GM18507 (cell line): ENCODE measurements around the gene ELMO1.

ENCODE experiments used
- DNase-seq: peaks from one replicate; pipeline ENCODE4 v3.0.0; 2011; ENCODE audit warnings: low read depth; ENCODE audit not compliant: insufficient read length; ENCODE audit errors: extremely low spot score
- FAIRE-seq: peaks from 2 replicates; lab custom pipeline; 2011; peaks lifted over from hg19 to GRCh38; lab: Jason Lieb, UNC

The ELMO1 gene

DNA sequence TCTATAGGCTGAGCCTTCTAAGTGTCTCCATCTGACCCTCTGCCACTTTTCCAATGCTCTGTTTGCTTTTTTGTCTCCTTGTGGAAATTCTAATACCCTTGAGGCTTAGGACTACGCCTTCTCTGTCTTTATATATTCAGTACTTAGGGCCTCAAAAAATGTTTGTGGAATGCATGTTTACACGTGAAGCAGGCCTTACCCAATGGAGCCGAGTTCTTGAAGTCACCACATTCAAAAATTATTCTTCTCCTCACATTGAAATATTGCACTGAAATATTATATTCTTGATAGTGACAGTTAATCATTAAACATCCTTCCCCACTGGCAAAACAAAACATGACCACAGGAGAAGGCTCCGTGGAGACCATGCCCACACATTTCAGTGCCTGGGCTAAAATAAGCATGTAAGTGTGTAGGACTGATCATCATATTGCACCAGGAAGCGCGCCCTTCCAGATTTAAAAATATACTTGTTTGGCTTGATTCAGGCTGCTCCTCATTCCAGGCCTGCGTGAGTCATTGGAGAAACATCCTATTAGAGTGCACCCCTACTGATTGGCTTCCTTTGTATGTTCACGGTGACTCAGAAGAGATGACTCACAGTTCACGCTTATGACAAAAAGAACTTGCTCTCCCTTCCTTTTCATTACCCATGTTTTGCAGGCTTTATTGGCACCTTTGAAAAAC, 416.9 kb downstream of the ELMO1 start:
- FAIRE-seq (no peak), DNase-seq (no peak)

DNA sequence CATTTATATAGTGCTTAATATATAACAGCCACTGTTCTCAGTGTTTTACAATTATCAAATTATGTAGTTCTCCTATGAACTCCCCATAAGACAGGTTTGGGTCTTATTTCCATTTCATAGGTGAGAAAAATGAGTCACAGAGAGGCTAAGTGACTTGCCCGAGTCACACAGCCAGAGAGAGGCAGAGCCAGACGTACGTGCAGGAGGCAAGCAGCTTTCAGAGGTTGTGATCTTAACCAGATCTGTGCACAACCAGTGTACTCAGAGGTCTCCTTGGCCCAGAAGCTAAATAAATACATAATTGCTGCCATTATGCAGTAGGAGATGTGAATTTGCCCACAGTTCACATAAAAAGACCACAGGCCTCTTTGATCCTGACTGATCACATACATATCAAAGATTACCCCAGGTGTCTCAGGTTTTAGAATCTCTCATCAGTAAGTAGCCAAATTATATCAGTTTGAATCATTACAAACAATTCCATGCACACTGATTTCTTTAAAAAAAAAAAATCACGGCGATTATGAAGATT, 419.7 kb downstream of the ELMO1 start:
- FAIRE-seq = no peak
- no peak for DNase-seq

DNA sequence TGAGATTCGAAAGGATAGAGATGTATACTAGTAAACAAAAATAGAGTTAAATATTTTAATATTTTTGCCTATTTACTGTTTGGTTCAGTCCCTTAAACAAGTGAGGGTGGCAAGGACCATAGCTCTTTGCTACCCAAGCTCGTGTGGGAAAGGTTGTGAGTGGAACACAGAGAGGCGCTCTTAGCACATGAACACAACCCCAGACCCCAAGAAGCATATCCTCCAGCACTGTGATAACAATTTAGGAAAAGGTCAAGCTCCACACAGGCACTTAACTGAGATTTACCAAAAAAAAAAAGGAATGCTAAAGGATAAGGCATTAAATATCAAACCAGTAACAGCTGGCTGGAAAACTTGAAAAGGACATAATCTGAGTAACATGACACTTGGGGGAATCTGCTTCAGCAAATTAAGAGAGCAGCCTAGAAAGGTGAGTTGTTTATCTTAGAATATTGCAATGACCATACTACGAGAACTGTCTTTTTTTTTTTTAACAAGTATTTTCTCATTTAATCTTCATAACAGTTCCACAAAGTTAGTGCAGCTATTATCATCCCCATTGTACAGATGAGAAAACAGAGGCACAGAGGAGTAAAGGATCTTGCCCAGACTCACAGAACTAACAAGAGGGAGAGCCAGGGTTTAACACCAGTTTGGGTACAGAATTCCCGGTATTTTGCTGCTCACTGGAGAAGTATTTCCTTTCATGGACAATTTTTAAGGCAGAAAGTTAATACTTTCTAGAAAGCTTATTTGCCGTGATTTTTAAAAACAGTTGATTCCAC, 420.9 kb downstream of the ELMO1 start:
- DNase-seq (no peak), FAIRE-seq (no peak)

DNA sequence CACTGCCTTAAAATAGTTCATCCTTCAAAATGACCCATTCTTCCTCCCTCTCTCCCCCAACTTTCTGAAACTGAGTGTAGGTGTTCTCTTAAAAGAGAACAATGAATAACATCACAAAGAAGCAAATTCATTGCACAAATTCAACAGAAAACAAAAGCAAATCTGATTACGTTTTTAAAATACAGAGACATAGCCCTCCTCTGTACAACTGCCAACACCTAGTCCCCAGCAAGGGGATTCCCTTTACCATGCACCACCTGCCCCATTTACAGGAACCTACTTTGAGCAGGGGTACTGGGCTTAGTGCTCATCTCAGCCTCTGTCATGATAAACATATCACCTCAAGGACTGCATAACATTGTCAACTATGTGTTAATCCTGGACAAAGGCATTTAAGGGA, 421.6 kb downstream of the ELMO1 start:
- DNase-seq (no peak), FAIRE-seq (no peak)

DNA sequence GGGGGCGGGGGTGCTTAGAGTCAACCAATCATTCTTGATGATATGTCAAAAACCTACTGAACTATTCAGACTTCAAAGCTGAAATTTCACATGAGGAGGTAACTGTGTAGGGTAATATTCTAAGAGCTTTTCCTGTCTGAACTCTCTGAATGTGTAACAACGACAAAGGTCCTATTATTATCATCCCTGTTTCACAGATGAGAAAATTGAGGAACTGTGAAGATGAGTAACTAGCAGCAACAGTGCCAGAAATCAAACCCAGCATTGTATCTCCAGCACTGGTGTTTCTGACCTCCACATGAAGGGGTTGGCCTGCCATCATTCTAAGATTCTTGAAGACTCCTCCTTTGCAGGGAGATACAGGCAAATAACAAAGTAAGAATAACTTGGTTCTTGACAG, 429.7 kb downstream of the ELMO1 start:
- DNase-seq = no peak
- FAIRE-seq = peak; percentile 47

DNA sequence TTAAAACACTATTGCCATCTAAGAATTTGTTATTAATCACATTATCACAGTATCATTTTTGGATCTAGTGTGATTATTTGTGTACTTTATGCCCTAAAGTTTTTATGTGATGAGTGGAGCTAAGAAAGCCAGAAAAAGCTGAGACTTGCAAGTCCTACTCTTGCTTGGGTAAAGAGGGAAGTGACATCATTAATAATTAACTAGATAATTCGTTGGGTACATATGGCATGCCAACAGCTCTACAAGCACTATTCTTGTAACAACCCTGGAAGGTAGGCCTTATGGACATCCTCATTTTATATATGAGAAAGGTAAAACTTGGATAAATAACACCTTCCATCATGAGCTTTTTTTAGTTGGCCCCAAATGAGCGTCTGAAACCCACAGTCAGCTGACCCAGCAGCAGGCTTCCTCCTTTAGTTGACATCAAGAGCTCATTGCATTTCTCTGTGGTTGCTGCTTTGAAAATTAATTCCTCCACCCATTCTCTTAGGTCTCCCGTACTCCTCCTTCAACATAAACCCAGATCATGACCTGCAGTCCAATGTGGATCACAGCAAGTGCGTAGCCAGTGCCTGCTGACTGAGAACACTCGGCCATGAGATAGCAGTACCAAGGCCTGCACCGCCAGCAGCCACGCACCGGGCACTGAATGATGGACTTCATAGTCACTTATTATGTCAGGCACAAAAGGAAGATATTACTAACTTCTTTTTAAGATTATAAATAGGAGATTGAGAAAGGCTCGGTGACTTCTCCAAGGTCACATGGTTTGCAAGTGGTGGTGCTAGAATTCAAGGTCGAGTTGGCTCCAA, 432.4 kb downstream of the ELMO1 start:
- FAIRE-seq = no peak

DNA sequence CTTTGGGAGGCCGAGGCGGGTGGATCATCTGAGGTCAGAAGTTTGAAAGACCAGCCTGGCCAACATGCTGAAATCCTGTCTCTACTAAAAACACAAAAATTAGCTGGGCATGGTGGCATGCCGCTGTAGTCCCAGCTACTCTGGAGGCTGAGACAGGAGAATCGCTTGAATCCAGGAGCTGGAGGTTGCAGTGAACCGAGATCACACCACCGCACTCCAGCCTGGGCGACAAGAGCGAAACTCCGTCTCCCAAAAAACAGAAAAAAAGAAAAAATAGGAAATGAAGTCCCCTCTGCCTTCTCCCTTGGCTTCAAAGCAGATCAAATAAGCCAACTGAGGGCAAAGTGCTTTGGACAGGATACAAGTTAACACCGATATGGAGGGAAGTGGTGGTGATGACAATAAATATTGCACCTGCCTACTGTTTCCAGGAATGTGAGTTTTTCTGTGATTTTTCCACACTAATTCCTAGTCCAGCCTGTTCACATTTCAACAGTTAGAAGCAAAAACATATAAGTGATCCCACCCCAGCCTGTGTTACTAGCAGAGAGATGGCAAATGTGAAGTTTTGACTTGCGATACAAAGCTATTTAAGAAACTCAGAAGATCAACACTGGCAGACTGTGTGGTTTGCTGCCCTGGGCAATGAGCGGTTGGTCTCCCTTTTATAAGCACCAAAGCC, 433.2 kb downstream of the ELMO1 start:
- FAIRE-seq (no peak), DNase-seq (no peak)

More for the DNA sequence above, 432.4 kb downstream of the ELMO1 start:
- DNase-seq = no peak

DNA sequence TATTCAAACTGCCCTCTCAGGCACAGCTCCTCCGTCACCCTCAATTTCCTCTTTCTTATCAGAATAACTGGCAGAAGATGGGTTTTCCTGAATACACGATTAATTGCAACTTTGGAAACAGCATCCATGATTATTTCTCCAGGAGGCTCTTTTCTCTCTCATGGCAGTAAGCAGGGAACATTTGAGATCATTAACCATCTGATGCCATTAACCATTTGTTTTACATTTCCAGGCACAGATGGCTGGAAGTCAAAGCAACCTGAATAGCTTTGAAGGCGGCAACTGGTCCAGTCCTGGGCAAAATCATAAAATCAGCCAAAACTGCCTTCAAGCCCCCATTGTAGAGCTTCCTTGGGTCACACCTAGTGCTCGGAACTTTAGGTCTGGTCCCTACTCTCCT, 434.9 kb downstream of the ELMO1 start:
- FAIRE-seq (no peak), DNase-seq (no peak)

DNA sequence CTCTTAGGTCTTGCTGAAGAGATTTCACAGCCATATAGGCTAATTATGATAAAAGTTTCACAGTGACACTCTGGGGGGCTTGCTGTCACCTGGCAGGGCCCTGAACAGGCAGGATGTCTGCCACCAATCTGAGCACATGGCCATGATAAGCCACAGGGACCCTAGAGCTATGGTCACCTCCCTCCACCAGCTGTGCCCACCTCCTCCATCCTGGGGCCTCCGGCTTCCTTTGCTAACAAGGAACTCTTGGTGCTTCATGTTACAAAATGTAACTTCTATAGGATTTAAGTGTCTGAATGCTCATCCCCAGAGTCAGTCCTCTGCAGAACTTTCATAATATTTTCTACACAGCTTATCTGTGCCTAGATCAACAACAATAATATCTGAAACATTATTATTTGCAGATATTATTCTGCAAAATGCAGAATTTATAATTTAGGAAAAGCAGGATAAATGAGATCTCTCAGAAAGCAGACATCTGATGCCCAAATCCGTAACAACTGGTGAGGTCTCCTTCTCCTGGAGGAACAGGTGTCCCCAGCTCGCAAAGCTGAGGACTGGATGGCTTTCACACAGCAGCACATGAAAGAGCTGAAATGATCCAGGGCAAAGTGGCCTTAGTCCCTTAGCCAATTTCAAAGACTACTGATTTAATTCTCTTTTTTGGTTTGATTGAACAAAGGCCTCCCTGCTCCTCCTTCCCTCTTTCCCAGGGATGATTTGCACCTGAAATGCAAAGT, 437.3 kb downstream of the ELMO1 start:
- FAIRE-seq = no peak
- no peak for DNase-seq

DNA sequence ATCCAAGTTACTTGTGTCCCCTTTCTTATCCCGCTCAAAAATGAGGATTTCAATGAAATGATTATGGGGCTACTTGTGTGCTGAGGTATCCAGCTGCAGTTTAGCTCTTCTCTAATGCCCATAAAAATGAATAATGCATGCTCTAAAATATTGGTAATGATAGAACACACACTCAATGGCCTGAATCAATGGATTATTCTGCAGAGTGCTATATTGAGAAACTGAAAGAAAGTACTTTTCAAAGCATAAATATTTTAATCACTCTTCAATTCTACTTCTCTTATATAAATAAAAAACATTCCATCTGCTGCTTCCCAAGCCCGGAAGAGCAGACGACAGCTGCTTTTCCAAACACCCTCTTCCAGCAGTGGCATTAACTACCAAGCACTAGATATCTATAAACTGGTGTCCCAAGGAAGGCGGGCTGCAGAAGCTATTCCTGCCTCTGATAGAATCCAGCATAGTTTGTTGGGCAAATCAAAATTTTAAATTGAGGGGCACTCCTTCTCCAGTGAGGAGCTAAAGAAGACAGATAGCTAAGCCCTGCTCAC, 439.5 kb downstream of the ELMO1 start:
- DNase-seq = no peak
- FAIRE-seq = no peak

DNA sequence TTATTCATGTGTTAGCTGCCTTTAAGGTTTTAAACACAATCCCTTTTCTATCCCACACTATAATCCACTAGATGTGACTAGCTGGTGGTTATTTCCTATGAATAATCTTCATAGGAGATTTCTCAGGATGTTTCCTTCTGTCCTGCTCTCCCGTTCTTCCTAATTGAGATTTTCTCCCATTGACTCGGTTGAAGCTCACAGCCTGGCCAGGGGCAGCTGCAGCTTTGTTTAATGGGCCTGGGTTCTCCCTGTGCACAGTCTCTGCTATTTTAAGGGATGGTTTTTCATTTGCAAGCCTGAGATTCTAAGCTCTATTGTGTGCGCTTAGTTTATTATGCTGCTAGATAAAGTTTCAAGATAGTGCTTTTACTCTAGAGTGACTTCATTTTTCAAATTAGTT, 441.0 kb downstream of the ELMO1 start:
- no peak for DNase-seq
- FAIRE-seq = no peak

DNA sequence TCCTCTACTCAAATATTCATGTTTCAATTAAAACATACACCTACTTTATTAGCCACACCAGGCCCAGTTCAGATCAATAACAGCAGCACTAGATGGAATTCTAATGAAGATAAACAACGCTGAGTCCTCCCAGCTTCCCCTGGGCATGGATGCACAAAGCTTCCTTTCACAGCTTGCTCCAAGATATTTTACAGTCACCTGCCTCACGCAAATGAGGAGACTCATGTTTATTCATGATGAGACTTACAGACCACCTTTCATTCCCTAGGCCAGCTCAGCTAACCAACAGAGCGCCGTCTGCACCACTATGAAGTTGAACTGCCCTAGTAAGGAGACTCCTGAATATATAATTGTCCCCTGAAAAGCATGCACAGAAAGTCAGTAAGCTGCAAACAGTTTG, 441.4 kb downstream of the ELMO1 start:
- FAIRE-seq (no peak), DNase-seq (no peak)

DNA sequence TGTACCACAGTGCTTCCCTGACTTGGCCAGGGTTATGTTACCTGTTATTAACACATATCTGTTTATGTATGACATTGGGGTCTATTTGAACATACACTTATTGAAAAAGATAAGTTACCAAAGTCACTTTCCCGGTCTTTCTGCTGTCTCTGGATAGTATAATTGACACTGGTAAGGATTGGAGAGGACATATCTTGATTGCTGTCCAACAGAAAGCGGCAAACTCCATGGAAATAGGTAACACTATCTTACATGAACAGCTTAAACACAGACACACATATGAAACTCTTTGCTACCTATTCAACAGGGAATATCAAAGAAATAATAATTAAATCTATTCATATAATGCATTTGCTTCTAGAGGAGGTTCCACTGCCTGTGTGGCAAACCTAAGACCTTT, 441.9 kb downstream of the ELMO1 start:
- FAIRE-seq (no peak), DNase-seq (no peak)

DNA sequence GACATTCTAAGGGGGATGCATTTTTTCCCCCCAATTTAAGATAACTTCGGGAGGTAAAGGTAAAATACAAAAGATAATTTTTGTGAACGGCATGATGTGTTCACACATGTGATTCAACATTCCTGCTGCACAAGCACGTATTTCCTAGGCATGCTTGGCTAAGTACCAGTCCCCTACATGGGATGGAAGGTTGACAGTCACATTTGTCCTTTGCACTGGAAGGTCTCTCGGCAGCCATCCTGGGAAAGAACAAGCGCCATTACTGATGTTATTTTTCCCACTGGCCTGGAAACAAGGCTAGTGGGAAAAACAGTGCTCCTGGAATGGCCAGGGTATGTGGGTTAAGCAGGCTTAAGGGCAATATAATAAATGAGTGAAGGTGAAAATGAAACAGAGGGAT, 448.2 kb downstream of the ELMO1 start:
- no peak for FAIRE-seq
- no peak for DNase-seq

DNA sequence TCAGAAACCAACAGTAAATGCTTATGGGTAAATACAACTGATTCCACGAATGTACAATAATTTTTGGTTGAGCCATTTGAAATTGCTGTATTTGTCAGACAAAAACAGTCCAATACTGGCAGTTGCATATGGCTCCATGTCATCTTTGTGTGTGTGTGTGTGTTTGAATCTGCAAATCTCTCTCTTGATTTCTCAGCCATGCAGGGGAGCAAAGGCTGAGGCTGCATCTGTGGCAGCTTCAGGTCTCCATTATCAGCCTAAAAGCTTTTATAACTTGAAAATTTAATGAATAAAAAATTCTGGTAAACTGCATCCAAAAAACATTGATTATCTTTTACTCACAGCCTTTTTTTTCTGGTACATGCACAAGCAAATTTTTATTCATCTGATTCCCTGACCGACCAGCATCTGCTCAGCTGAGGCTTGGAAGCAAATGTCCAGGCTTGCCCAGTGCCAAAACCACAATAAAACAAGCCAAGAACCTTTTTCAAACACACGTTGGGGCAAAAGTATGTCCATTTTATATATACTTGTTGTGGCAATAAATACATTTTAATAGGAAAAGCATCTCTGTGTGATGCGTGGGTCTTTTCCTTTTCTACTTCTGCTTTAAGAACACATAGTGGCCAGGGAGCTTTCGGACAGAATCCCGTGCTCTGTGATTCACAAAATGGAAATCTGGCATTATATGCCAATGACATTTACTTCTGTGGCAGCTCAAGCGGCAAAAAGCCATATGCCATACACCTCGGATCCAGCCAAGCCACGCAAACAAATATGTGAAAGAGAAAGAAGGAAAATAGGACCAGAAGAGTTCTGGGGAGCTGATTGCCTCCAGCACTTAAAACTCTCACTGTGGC, 448.8 kb downstream of the ELMO1 start:
- DNase-seq (no peak), FAIRE-seq (no peak)

DNA sequence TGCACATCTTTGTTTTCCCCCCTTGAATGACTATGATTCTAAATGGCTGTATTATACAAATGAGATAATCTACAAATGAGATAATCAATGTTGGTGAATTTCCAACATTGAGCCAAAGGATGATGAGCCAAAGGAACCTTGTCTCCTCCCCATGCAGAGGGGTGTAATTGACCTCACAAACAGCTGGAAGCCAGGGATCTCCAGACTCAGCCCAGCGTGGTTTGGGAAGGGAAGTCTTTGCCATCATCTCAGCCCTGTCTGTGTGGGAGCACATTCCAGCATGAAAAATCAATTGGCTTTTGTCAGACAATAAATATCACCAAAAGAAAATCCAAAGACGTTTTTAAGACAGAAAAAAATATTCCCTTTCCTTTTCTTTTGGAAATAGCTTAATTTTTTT, 452.9 kb downstream of the ELMO1 start:
- DNase-seq = no peak
- no peak for FAIRE-seq

DNA sequence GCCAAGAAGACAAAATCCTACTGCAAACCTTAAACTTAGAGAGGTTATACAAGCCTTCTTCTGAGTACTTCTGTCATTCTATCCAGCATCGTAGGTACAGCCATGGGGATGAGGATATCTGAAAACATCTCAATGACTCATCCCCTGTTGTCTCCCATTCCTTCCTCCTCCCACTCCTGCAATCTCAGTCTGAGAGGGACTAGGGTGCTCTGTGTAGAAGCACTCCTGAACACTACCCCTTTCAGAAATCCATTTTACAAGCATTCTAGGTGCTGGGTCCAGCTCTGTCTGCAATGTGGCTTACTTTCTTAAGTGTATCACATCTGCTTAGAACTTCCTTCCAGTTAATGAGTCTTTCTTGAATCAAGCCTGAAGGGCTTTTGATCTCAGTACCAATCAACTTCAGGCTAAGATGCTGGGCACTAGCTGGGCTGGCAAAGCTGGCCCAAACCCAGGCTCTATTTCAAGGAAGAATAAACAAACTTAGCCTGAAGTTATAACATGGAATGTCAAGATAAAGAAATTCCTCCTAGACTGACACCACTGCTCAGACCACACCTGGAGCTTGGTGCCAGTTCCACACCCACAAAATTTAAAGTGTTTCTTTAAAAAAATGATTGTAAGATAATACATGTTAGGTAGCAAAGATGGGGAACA, 454.1 kb downstream of the ELMO1 start:
- no peak for DNase-seq
- FAIRE-seq = no peak
